ENCODE measurements around the gene GLUD1. TPM values are rescaled to one million over a fixed set of nuclear protein-coding genes. Genes with fewer than 3 reads are reported as not detected.

The GLUD1 gene
- total RNA-seq, 1 experiment from 2014 or later = 67.9 TPM

GRCh38 chr10:87068281-87068680 lies 26.4 kb downstream of the GLUD1 start:
- Histone ChIP-seq H3K9ac (ENCODE audit: low read length) (no peak overlapping the region), H3K9me3 (ENCODE audit: low read length) (no peaks in the 10 kb centered on the region), H3K4me1 (ENCODE audit: insufficient read depth, low read length) (no peaks in the 10 kb centered on the region), H3K27me3 (ENCODE audit: low read length) (no peaks in the 10 kb centered on the region), H3K4me2 (ENCODE audit: low read length) (no peak overlapping the region), H3K36me3 (ENCODE audit: low read depth, low read length) (no peaks in the 10 kb centered on the region; the same call in 1 of the 2 replicates), H4K20me1 (ENCODE audit: low read length) (no peaks in the 10 kb centered on the region), H3K79me2 (ENCODE audit: low read length) (no peaks in the 10 kb centered on the region), H2AFZ (ENCODE audit: low read length) (no peak overlapping the region), H3F3A (ENCODE audit: low read length, unreplicated experiment) (no peaks in the 10 kb centered on the region), H3K4me3 (ENCODE audit: low read length) (no peak overlapping the region), H3K27ac (ENCODE audit: low read length) (no peak overlapping the region), H3K9me2 (replicated peaks; ENCODE audit: low read length) (no peaks in the 10 kb centered on the region)
- TF ChIP-seq CTCF (conservative IDR thresholded peaks at IDR 0.05; ENCODE audit: low read depth, low read length) (no peak), EZH2 (IDR thresholded peaks at IDR 0.05; ENCODE audit: low read length, unreplicated experiment) (no peak), EZH2phosphoT487 (IDR thresholded peaks at IDR 0.05; ENCODE audit: borderline replicate concordance, low read length) (no peak)
- ChIA-PET POLR2A (ENCODE audit: unreplicated experiment) (no interaction called here), CTCF (no interaction called here)
- intact Hi-C loops (cut with micrococcal nuclease) = no loop called here
- BruUV-seq (replicated peaks) = no TSS peak
- DNase-seq (no peak), ATAC-seq (no peak)

- no peaks in the 10 kb centered on the region for H4K20me1 ChIP-seq (ENCODE audit: low read length)
- H2AFZ ChIP-seq (ENCODE audit: low read length) = no peak overlapping the region
- DNase-seq (no peak), ATAC-seq (no peak)
- H3K4me2 ChIP-seq (ENCODE audit: low read length) = no peak overlapping the region
- H3K4me3 ChIP-seq (ENCODE audit: low read length) = no peak overlapping the region
- ChIA-PET POLR2A (ENCODE audit: unreplicated experiment) (no interaction called here), CTCF (no interaction called here)
- H3K4me1 ChIP-seq (ENCODE audit: insufficient read depth, low read length) = no peaks in the 10 kb centered on the region
- no TSS peak for BruUV-seq (replicated peaks)
- no peak overlapping the region for H3K9ac ChIP-seq (ENCODE audit: low read length)
- H3K9me2 ChIP-seq (replicated peaks; ENCODE audit: low read length) = no peaks in the 10 kb centered on the region
- H3K27ac ChIP-seq (ENCODE audit: low read length) = no peak overlapping the region
- no peaks in the 10 kb centered on the region for H3K27me3 ChIP-seq (ENCODE audit: low read length)
- intact Hi-C loops (cut with micrococcal nuclease) = no loop called here
- peaks cover 3% of the 10 kb centered on the region; the same call in 1 of the 2 replicates for H3K36me3 ChIP-seq (ENCODE audit: low read depth, low read length)
- H3K9me3 ChIP-seq (ENCODE audit: low read length) = no peaks in the 10 kb centered on the region
- TF ChIP-seq CTCF (conservative IDR thresholded peaks at IDR 0.05; ENCODE audit: low read depth, low read length) = no peak
- H3F3A ChIP-seq (ENCODE audit: low read length, unreplicated experiment) = no peaks in the 10 kb centered on the region
- no peaks in the 10 kb centered on the region for H3K79me2 ChIP-seq (ENCODE audit: low read length)
Measured at GRCh38 chr10:87066865-87067264, 27.8 kb downstream of the GLUD1 start.

GRCh38 chr10:87066178-87066577 lies 28.5 kb downstream of the GLUD1 start:
- H2AFZ ChIP-seq (ENCODE audit: low read length) = no peak overlapping the region
- CTCF ChIA-PET = no interaction called here

More at GRCh38 chr10:87066178-87066577, 28.5 kb downstream of the GLUD1 start:
- H3K9me3 ChIP-seq (ENCODE audit: low read length) = no peaks in the 10 kb centered on the region
- intact Hi-C loops (cut with micrococcal nuclease) = no loop called here
- no peak overlapping the region for H3K9ac ChIP-seq (ENCODE audit: low read length)
- TF ChIP-seq EZH2phosphoT487 (IDR thresholded peaks at IDR 0.05; ENCODE audit: borderline replicate concordance, low read length) = no peak
- H3K4me2 ChIP-seq (ENCODE audit: low read length) = no peak overlapping the region
- DNase-seq = no peak
- no TSS peak for BruUV-seq (replicated peaks)
- H3K79me2 ChIP-seq (ENCODE audit: low read length) = no peaks in the 10 kb centered on the region
- no peaks in the 10 kb centered on the region for H3F3A ChIP-seq (ENCODE audit: low read length, unreplicated experiment)
- H4K20me1 ChIP-seq (ENCODE audit: low read length) = no peaks in the 10 kb centered on the region
- no peak overlapping the region for H3K4me3 ChIP-seq (ENCODE audit: low read length)
- no peaks in the 10 kb centered on the region for H3K27me3 ChIP-seq (ENCODE audit: low read length)
- no peak overlapping the region for H3K27ac ChIP-seq (ENCODE audit: low read length)
- H3K36me3 ChIP-seq (ENCODE audit: low read depth, low read length) = peaks cover 3% of the 10 kb centered on the region; the same call in 1 of the 2 replicates
- ATAC-seq = no peak
- no peaks in the 10 kb centered on the region for H3K4me1 ChIP-seq (ENCODE audit: insufficient read depth, low read length)
- POLR2A ChIA-PET (ENCODE audit: unreplicated experiment) = no interaction called here
- no peaks in the 10 kb centered on the region for H3K9me2 ChIP-seq (replicated peaks; ENCODE audit: low read length)
